ENCODE data around the gene RHAG. TPM values are rescaled to one million over a fixed set of nuclear protein-coding genes. Genes with fewer than 3 reads are reported as not detected.
"Not testable (repeated sequence)": the region's sequence is repeated elsewhere in the genome, so short reads cannot be mapped to it uniquely, and the experiment has no call there.

RHAG gene
- 0.07 TPM in 1 of 2 replicates, not detected in the other for total RNA-seq (2014; rRNA removed; shearing (Covaris generic))

DNA sequence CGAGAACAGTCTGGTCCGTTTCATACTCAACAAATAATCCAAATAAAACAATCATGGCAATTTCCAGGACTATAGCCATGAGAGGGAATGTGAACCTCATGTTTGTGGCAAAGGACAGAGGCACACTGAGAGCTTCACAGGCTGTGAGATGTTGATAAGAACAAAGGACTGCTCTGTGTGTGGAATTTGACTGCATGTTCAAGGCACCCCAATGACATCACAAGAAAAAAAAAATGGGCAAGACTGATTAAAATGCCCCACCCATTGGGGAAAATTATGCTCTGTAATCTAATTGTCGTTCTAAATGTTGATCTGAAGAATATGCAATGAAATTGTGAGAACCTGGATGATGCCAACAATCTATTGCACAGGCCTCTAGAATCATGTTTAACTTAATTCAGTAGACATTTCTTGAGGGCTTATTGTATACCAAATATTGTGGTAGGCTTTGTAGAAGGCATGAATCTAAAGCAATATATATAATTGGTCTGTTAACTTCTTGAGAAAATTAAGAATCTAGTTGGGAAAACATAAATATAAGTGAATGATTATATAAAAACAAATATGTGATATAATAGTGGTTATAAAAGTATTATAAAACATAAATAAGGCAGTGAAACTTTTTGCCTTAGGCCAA is at the start of gene RHAG:
RHAG (minus strand) TSS at position 127 of the 637 bp plus-strand sequence; CDS start at position 100, 27 bp downstream.
- DNase-seq, result no peak
- H3K27me3 ChIP-seq (ENCODE audit: control insufficient read depth, insufficient read depth, low read length), result no peaks in the 10 kb centered on the region
- H3K36me3 ChIP-seq (replicated peaks; ENCODE audit: control insufficient read depth, insufficient read depth, low read length), result no peaks in the 10 kb centered on the region
- H3K4me3 ChIP-seq (ENCODE audit: insufficient read depth, low read depth, low read length), result no peak within 1 kb of the TSS

DNA sequence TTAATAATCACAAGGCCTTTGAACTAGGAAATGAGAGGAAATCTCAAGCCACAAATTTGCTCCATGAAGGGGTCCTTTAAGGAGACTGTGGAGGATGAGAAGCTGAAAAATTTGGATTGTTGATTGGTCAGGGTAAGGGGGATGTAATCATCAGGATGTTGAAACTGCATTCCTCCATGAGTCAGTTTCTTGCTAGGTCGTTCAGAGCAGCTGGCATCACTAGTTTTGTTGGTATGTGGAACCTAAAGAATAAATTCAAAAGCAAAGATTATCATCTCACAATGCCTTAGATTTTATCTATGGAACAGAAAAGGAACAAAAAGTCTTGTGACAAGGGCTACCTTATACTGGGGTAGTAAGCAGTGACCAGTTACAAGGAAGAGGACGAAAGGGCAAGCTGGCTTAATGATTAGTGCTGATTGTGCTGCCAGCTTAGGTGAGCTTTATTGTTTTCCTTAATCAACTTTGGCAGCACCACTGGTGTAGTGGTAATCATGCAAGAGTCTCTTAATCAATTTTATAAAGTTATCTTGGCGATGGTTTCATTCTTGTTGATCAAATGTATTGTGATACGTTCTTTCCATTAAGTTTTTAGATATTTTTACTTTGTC is 40.1 kb upstream of the RHAG start:
- no peak for DNase-seq
- no peaks in the 10 kb centered on the region for H3K36me3 ChIP-seq (replicated peaks; ENCODE audit: control insufficient read depth, insufficient read depth, low read length)
- H3K27me3 ChIP-seq (ENCODE audit: control insufficient read depth, insufficient read depth, low read length), result no peaks in the 10 kb centered on the region
- H3K4me3 ChIP-seq (ENCODE audit: insufficient read depth, low read depth, low read length), result no peak overlapping the region

DNA sequence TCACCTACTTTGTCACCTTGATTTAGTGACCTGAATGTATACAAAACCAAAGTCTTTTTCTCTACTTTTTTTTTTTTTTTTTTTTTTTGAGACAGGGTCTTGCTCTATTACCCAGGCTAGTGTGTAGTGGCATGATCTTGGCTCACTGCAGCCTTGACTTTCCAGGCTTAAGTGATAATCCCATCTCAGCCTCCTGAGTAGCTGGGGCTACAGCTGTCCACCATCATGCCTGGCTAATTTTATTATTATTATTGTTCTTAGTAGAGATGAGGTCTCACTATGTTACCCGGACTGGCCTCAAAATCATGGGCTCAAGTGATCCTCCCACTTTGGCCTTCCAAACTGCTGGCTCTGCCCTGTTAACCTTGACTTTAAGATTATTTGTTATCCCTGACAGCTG is 39.2 kb upstream of the RHAG start:
- Histone ChIP-seq H3K27me3 (ENCODE audit: control insufficient read depth, insufficient read depth, low read length) (no peaks in the 10 kb centered on the region), H3K36me3 (replicated peaks; ENCODE audit: control insufficient read depth, insufficient read depth, low read length) (no peaks in the 10 kb centered on the region), H3K4me3 (ENCODE audit: insufficient read depth, low read depth, low read length) (no peak overlapping the region)
- no peak for DNase-seq

DNA sequence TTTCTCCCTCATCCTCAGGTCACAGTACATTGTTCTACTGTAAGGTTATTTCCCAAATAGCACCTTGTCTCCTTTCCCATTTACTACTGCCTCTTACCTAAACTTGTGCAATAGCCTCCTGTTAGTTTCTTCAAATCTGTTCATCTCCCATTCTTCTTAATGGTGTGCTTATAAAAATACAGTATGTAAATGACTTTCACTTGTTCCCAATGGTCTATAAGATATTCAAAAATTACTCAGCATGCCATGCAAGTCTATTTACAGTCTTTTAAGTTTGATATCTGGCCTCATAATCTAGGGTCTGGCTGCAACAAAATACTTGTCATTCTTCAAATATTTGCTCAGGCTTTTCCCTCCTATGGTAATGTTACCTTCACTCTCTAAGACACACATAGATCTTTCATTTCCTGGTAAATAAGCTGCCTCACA is 31.5 kb upstream of the RHAG start:
- Histone ChIP-seq H3K27me3 (ENCODE audit: control insufficient read depth, insufficient read depth, low read length) (no peaks in the 10 kb centered on the region), H3K4me3 (ENCODE audit: insufficient read depth, low read depth, low read length) (no peak overlapping the region), H3K36me3 (replicated peaks; ENCODE audit: control insufficient read depth, insufficient read depth, low read length) (no peaks in the 10 kb centered on the region)
- no peak for DNase-seq

DNA sequence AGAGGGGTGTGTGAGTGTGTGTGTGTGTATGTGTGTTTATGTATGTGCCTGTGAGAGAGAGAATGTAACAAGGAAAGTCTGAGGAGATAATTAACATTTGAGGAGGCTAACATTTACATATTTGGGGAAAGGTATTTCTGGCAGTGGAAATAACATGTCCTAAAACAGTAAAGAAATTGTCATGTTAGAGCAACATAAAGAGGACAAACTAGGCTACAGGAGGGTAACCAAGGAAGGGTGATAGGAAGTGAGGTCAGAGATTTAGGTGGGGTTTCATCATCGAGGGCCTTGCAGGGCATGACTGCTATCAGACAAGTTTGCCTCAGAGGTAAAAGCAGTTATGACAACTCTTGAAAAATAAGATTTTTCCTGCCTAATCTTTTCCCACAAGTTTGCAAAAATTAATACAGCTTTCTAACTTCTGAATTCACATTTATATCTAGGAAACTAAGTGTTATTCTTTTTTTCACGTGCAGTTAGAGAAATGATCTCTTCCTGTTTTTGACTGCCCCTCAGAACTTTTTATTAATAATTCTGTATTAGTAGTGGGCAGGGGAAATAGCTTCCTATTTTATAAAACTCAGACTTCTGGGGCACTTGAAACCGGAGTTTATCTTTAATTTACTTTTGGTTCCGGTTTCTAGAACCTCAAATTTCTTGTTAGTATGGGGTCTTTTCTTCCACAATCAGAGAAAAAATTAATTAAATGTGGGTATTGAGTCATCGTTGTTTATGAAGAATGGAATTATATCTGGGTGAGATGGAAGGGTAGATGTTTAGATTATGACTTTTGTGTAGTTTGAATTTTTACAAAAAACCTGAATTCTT is 30.5 kb upstream of the RHAG start:
- Histone ChIP-seq H3K4me3 (ENCODE audit: insufficient read depth, low read depth, low read length) (no peak overlapping the region), H3K27me3 (ENCODE audit: control insufficient read depth, insufficient read depth, low read length) (no peaks in the 10 kb centered on the region), H3K36me3 (replicated peaks; ENCODE audit: control insufficient read depth, insufficient read depth, low read length) (no peaks in the 10 kb centered on the region)
- DNase-seq, result no peak

DNA sequence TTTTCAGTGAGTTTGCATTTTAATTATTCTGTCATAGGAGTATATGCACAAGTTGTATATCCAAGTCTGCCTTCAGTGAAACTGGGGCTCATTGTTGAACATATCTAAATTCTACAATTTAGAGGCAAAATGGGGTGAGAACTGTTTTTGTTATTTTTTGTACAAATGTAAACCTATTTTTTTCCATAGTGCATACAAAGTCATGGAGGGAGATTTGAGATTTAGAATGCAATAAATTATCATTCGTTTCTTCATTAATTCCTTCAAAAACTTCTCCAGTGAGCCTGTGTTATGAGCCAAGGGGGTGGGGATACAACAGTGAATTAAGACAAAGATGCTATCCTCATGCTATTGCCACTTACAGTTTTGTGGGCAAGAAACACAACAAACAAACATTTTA is 29.8 kb upstream of the RHAG start:
- no peaks in the 10 kb centered on the region for H3K27me3 ChIP-seq (ENCODE audit: control insufficient read depth, insufficient read depth, low read length)
- H3K36me3 ChIP-seq (replicated peaks; ENCODE audit: control insufficient read depth, insufficient read depth, low read length), result no peaks in the 10 kb centered on the region
- no peak overlapping the region for H3K4me3 ChIP-seq (ENCODE audit: insufficient read depth, low read depth, low read length)
- no peak for DNase-seq

DNA sequence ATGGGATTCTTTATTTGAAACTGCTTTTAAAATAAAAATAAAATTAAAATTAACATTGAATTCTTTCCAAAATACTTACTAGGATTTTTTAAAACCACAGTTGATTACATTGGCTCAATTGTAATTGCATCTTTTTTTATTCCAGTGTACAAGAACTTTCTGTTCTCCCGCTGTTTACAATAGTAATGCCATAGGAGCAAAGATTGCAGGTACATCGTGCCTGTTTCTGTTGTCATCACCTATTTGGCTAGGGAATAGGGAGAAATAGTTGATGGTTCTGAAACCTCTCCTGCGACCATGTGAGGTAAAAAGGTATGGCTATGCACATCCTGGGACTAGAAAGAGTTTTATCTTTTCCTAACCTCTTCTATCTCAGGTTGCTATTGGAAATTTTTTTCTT is 28.2 kb upstream of the RHAG start:
- Histone ChIP-seq H3K36me3 (replicated peaks; ENCODE audit: control insufficient read depth, insufficient read depth, low read length) (no peaks in the 10 kb centered on the region), H3K4me3 (ENCODE audit: insufficient read depth, low read depth, low read length) (no peak overlapping the region), H3K27me3 (ENCODE audit: control insufficient read depth, insufficient read depth, low read length) (no peaks in the 10 kb centered on the region)
- DNase-seq, result no peak

DNA sequence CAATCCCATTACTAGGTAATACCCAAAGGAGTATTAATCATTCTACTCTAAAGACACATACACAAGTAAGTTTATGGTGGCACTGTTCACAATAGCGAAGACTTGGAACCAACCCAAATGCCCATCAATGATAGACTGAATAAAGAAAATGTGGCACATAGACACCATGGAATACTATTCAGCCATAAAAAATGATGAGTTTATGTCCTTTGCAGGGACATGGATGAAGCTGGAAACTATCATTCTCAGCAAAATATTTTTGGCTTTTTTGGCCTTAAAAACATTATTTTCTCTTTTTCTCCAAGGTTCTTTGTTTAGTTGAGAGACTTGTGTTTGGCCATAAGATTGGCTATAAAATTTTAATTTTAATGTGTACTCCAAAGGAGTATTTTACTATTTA is 27.4 kb upstream of the RHAG start:
- H3K4me3 ChIP-seq (ENCODE audit: insufficient read depth, low read depth, low read length); H3K27me3 ChIP-seq (ENCODE audit: control insufficient read depth, insufficient read depth, low read length); DNase-seq; H3K36me3 ChIP-seq (replicated peaks; ENCODE audit: control insufficient read depth, insufficient read depth, low read length): not testable (repeated sequence)

DNA sequence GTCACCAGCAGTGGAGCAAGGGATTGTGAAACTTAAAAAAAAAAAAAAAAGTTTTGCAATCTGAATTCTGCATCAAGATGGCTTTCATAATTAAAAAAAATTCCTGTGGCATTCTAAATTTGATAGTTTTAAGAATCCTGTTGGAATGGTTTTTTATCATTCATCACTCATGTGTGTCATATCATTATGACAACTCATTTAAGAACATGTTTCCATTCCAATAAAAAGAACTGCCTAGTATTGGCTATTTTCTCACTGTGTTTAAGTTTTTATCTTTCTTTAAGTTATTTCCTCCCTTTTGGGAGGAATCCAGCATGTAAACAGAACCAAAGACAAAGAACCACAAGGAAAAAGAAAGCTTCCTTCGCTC is 26.2 kb upstream of the RHAG start:
- no peaks in the 10 kb centered on the region for H3K27me3 ChIP-seq (ENCODE audit: control insufficient read depth, insufficient read depth, low read length)
- no peaks in the 10 kb centered on the region for H3K36me3 ChIP-seq (replicated peaks; ENCODE audit: control insufficient read depth, insufficient read depth, low read length)
- no peak for DNase-seq
- no peak overlapping the region for H3K4me3 ChIP-seq (ENCODE audit: insufficient read depth, low read depth, low read length)

DNA sequence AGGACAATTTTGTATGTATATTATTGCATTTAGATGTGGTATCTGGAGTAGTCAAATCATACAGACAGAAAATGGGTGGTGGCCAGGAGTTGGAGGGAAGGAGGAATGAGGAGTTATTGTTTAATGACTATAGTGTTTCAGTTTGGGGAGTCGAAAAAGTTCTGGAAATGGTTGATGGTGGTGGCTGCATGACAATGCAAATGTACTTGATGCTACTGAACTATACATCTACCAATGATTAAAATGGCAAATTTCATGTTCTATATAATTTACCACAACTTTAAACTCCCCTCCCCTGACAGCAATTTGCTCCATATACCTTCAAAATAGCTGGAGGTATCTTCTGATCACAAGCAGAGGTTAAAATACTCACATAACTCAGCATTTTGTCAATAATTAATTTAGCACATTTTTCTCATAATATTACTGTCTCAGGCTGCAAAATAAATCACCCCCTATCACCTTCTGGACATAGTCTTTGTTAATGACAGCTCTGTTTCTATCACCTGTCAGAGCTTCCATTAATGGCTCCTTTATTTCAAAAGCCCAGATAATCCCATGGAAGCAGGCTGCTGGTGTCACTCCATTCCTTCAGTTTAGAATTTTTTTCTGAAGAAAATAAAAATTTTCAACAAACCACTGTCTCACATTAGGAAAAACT is 25.7 kb upstream of the RHAG start:
- DNase-seq, result no peak
- no peaks in the 10 kb centered on the region for H3K36me3 ChIP-seq (replicated peaks; ENCODE audit: control insufficient read depth, insufficient read depth, low read length)
- no peaks in the 10 kb centered on the region for H3K27me3 ChIP-seq (ENCODE audit: control insufficient read depth, insufficient read depth, low read length)
- H3K4me3 ChIP-seq (ENCODE audit: insufficient read depth, low read depth, low read length), result no peak overlapping the region

DNA sequence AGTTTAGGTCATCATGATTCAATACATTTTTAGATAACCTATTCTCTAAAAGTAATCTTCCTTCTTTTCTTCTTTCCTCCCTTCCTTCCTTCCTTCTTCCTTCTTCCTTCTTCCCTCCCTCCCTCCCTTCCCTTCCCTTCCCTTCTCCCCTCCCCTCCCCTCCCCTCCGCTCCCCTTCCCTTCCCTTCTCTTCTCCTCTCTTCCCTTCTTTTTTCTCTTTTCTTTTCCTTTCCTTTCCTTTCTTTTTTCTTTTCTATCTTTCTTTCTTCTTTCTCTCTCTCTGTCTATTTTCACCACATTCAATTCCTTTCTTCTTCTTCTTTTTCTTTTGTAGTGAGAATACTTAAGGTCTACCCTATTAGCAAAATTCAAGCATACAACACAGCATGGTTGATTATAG is 17.3 kb upstream of the RHAG start:
- Histone ChIP-seq H3K27me3 (ENCODE audit: control insufficient read depth, insufficient read depth, low read length) (no peaks in the 10 kb centered on the region), H3K4me3 (ENCODE audit: insufficient read depth, low read depth, low read length) (no peak overlapping the region), H3K36me3 (replicated peaks; ENCODE audit: control insufficient read depth, insufficient read depth, low read length) (no peaks in the 10 kb centered on the region)
- DNase-seq, result no peak

DNA sequence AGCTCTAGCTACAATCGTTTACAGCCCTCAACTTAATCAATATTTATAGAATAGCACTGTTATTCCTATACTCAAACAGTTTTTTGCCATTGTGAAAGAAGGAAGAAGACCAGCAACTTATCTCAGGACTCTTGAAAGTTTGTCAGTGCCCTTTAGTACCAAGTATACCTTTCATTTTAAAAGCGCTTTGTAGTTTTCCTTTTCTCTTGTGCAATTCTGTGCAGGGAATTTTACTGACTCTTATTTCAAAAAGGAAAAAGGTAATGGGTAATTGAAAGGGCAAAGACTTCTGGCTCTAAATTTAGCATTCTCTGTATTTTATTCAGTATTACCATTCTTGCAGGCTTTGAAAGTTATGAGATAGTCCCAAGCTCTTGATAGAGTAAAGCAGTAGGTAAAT is 16.8 kb upstream of the RHAG start:
- DNase-seq, result no peak
- no peaks in the 10 kb centered on the region for H3K27me3 ChIP-seq (ENCODE audit: control insufficient read depth, insufficient read depth, low read length)
- H3K36me3 ChIP-seq (replicated peaks; ENCODE audit: control insufficient read depth, insufficient read depth, low read length), result no peaks in the 10 kb centered on the region
- H3K4me3 ChIP-seq (ENCODE audit: insufficient read depth, low read depth, low read length), result no peak overlapping the region

DNA sequence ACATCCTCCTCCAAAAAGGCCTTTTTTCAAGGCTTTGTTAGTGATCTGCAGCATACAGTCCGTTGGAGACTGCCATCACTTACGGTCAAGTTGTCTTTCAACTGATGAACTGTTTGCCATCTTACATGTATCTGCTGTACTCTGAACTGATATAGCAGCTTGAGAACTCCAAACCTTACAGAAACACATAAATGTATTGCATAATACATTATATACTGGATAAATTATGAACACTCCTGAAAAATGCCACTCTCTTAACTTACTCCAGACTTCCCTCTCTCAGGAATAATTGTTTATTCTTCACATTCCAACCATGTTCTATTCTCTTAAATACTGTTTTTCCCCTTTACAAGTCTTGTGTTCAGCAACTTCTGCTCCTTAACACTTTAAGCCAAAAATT is 14.6 kb upstream of the RHAG start:
- DNase-seq, result no peak
- H3K4me3 ChIP-seq (ENCODE audit: insufficient read depth, low read depth, low read length), result no peak overlapping the region
- no peaks in the 10 kb centered on the region for H3K36me3 ChIP-seq (replicated peaks; ENCODE audit: control insufficient read depth, insufficient read depth, low read length)
- no peaks in the 10 kb centered on the region for H3K27me3 ChIP-seq (ENCODE audit: control insufficient read depth, insufficient read depth, low read length)

DNA sequence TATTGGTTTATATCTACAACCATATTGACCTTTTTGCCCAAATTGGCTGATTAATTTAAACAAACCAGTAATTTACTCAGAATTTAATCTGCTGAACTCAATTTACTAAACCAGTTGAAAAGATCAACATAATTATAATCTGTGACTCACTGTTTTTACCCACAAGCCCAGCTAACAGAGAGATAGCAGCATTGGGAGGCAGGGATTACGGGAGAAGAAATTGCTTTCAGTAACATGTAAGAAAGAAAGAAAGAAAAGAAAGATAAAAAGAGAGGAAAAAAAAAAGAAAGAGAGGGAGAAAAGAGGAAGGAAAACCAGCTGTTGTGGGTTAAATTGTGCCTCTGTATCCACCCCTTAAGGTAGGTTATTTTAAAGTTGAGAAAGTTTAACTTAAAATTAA is 13.3 kb upstream of the RHAG start:
- DNase-seq, result no peak
- Histone ChIP-seq H3K4me3 (ENCODE audit: insufficient read depth, low read depth, low read length) (no peak overlapping the region), H3K27me3 (ENCODE audit: control insufficient read depth, insufficient read depth, low read length) (no peaks in the 10 kb centered on the region), H3K36me3 (replicated peaks; ENCODE audit: control insufficient read depth, insufficient read depth, low read length) (no peaks in the 10 kb centered on the region)

DNA sequence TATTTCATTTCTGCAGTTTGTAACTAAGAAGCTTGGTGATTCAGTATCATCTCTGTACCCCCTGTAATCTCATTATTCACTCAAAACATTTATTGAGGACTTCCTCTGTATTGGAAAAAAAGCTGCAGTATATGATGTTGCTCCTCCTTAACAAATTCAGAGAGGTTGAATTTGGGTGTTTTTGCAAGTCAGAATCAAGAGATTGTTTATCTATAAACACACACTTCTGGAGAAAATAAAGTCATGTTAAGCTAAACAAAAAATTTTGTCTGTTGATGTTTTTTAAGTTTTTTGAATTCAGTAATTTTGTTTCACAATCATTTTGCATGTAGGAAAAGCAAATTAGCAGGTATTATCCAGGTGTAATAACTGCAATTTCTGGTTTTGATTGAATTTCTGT is 11.4 kb upstream of the RHAG start:
- no peaks in the 10 kb centered on the region for H3K36me3 ChIP-seq (replicated peaks; ENCODE audit: control insufficient read depth, insufficient read depth, low read length)
- H3K4me3 ChIP-seq (ENCODE audit: insufficient read depth, low read depth, low read length), result no peak overlapping the region
- H3K27me3 ChIP-seq (ENCODE audit: control insufficient read depth, insufficient read depth, low read length), result no peaks in the 10 kb centered on the region
- no peak for DNase-seq

All from H7 (cell line).